Body of pancreas (tissue), 4 donors: ENCODE data around the gene HSPA12B.

Experiments used
- POLR2A ChIP-seq, 3 donors: fragments of 450-650 bp; IDR thresholded peaks; one replicate each; pipeline ENCODE4 v1.6.1; 2016; ENCODE audit warnings: antibody characterized with exemption in 3 of 3, mild to moderate bottlenecking in 2 of 3
- TF ChIP-seq, protein P1 (sequence below), 7 experiments: fragments of 450-650 bp in 4 of 7; fragments of 200-600 bp in 3 of 7; sonication (generic) in 3 of 7; IDR thresholded peaks; one replicate each; pipeline ENCODE4 v1.5.1; 2016 to 2019; ENCODE audit warnings: antibody characterized with exemption in 7 of 7

- TF ChIP-seq, protein P1, sequence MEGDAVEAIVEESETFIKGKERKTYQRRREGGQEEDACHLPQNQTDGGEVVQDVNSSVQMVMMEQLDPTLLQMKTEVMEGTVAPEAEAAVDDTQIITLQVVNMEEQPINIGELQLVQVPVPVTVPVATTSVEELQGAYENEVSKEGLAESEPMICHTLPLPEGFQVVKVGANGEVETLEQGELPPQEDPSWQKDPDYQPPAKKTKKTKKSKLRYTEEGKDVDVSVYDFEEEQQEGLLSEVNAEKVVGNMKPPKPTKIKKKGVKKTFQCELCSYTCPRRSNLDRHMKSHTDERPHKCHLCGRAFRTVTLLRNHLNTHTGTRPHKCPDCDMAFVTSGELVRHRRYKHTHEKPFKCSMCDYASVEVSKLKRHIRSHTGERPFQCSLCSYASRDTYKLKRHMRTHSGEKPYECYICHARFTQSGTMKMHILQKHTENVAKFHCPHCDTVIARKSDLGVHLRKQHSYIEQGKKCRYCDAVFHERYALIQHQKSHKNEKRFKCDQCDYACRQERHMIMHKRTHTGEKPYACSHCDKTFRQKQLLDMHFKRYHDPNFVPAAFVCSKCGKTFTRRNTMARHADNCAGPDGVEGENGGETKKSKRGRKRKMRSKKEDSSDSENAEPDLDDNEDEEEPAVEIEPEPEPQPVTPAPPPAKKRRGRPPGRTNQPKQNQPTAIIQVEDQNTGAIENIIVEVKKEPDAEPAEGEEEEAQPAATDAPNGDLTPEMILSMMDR (IDR thresholded peaks at IDR 0.05) = no peak
- TF ChIP-seq POLR2A (IDR thresholded peaks at IDR 0.05) = no peak
These were observed 2.5 kb upstream of the HSPA12B start for GRCh38 chr20:3729811-3730540.
